ENCODE data around the gene IL11.

Gene IL11

DNA sequence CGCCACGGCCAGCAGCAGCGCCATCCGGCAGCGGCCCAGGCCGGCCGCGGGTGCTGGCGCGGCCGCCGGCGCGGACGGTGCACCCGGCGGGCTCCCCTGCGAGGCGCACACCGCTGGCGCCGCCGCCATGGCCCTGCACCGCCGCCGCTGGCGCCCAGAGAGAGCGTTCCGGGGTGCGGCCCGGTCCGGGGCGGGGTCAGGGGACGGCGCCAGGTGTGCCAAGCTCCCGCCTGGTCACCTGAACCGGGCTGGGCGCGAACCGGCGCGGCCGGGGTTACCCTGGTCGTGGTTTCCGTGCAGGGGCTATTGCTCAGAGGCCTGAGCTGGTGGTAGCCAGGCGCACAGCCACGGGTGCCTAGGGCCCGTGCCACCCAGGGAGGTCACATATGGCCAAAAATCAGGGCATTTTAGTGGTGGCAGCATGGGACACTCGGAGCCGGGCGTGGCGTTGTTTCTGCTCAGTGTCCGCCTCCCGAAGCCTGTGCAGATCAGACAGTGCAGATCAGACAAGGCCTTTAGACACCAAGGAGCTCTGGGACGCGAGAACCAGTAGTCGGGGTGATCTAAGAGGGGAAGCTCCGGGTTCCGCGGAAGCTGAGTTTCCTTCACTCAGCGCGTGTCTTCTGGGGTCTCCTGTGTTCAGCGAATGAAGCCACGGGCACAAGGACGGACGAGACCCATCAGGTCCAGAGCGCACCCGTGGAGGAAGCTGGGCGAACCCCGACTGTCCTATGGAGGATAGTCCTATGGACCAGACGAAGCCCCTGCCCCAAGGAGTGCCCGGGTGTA, 14.1 kb upstream of the IL11 start, which contains the start of gene TMEM238:
TMEM238 (minus strand) TSS at position 162 of the 789 bp plus-strand sequence; CDS start at position 129, 33 bp downstream.
- TF ChIP-seq GATA3 (IDR thresholded peaks at IDR 0.05; ENCODE audit: low read depth, low read length) (no peak), GATA2 (IDR thresholded peaks at IDR 0.05; ENCODE audit: low read depth, low read length) (no peak)

DNA sequence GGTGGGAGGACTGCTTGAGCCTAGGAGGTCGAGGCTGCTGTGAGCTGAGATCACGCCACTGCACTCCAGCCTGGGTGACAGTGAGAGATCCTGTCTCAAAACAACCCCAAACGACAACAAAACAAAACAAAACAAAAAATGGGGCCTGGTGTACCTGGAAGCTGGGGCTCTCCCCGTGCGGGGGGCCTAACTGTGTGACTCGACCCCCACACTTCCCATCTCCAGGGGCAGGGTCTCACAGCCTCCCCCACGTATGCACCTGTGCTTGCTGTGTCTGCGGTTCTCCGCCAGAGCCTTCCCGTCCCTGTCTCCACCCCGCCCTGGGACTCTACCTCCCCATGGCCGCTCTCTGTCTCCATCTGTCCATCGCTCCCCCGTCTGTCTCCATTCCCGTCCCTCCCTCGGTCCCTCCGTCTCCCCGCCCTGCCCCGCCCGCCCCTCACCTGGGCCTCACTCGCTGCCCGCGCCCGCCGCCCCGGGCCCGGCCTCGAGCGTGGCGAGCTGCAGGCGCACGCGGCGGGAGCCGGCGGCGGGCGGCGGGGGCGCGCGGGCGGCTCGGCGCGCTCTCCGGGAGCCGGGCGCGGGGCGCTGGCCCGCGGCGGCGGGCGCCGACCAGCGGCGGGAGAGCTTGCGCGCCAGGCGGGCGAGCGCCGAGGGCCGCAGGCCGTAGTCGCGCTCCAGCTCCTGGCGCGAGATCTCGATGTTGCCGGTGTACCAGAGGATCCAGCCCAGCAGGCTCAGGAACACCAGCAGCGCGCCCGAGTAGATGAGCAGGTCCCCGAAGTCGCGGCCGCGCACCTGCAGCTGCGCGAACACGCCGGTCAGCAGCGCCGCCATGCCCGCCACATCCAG, 13.2 kb upstream of the IL11 start:
- TF ChIP-seq GATA2 (IDR thresholded peaks at IDR 0.05; ENCODE audit: low read depth, low read length) (no peak), GATA3 (IDR thresholded peaks at IDR 0.05; ENCODE audit: low read depth, low read length) (no peak)

DNA sequence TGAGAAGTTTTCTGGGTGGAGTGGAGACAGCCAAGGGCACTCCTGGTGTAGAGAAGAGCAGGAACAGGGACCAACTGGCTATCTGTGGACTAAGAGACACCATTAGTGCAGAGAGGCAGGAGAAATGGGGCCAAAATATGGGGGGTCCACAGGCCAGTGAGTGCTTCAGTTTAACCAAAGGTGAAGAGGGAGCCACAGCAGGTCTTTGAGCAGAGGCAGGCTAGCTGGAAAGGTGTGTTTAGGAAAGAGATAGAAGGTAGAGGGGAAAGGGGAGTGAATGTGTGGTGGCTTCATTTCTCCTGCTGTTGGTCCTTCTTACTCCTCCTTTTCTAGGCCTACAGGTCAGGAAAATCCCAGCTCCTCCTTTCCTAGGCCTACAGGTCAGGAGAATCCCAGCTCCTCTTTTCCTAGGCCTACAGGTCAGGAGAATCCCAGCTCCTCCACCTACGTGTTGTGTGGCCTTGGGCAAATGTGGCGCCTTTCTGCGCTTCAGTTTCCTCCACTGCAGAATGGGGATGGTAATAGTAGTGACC, 12.3 kb upstream of the IL11 start:
- TF ChIP-seq GATA3 (IDR thresholded peaks at IDR 0.05; ENCODE audit: low read depth, low read length) (no peak), GATA2 (IDR thresholded peaks at IDR 0.05; ENCODE audit: low read depth, low read length) (no peak)

DNA sequence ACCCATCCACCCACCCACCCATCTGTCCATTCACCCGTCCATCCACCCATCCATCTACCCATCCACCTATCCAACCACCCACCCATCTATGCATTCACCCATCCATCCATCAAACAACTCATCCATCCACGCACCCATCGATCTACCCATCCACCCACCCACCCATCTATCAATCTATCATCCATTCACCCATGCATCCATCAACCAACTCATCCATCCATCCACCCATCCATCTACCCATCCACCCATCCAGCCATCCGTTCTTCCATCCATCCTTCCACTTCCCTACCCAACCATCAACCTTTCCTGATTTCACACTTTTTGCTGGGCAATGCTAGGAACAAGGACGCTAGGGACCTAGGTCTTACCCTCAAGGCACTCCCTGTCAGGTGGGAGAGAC, 11.8 kb upstream of the IL11 start:
- TF ChIP-seq GATA2 (IDR thresholded peaks at IDR 0.05; ENCODE audit: low read depth, low read length): no peak
- TF ChIP-seq GATA3 (IDR thresholded peaks at IDR 0.05; ENCODE audit: low read depth, low read length): no peak

DNA sequence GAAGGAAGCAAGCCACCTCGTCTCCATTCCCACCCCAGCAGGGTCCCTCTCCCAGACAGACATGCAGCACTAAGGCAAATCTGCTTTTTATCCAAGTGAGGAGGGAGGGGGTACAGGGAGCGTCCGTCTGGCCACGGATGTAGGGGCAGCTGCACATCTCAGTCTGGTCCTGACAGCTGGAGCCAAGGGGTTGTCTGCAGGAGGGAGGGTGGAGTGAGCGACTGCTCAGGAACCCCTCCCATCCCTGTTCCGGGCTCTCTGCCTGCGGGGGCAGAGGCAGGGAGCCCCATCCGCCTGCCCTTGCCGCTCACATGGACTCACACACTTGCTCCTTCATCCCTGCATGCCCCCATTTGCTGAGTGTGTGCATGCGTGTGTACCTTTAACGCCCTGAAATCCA, 8.9 kb upstream of the IL11 start:
- TF ChIP-seq GATA2 (IDR thresholded peaks at IDR 0.05; ENCODE audit: low read depth, low read length) (no peak), GATA3 (IDR thresholded peaks at IDR 0.05; ENCODE audit: low read depth, low read length) (no peak)

DNA sequence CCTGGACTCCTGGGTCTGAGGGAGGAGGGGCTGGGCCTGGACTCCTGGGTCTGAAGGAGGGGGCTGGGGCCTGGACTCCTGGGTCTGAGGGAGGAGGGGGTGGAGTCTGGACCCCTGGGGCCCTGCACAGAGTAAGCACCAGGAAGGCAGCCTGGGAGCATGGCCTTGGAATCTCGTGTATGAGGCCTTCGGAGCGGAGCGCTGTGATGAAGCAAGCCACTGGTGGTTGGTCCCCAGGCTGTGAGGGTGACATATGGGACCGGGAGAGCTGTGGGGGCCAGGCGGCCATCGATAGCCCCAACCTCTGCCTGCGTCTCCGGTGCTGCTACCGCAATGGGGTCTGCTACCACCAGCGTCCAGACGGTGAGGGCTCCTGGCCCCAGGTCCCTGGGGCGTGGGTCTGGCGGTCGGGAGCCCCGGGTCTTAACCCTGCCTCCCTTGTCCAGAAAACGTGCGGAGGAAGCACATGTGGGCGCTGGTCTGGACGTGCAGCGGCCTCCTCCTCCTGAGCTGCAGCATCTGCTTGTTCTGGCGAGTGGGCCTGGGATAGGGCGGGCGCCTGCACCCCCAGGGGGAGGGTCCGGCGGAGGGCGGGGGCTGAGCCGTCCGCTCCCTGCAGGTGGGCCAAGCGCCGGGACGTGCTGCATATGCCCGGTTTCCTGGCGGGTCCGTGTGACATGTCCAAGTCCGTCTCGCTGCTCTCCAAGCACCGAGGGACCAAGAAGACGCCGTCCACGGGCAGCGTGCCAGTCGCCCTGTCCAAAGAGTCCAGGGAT, 7.3 kb upstream of the IL11 start:
- no peak for TF ChIP-seq GATA3 (IDR thresholded peaks at IDR 0.05; ENCODE audit: low read depth, low read length)
- no peak for TF ChIP-seq GATA2 (IDR thresholded peaks at IDR 0.05; ENCODE audit: low read depth, low read length)

DNA sequence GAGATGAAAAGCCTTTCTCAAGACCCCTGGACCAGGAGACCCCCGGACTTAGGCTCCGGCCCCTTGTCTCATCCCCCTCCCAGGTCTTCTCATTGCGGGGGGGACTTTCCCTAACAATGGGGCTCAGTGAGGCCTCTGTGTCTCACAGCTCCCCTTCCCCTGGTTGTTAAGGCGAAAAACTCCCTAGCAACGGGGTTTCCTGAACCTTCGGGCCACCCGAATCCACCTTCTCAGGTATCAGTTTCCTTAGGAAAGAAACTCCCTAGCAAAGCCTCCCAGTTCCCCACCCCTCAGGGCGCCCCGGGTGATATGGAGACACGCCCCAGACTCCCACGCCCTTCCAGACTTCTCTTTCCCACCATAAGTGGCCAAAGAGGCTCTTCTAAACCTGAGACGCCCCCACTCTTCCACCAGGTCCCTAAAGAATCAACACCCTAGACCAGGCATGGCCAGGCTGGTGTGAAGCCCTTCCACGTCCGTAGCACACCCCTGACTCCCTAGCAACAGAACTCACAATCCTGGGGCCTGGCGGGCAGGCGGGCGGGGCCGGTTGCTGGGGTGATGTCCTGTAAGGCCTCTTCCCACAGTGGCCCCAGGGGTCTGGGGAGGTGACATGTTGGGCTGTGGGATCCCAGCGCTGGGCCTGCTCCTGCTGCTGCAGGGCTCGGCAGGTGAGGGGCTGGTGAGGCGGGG, 6.1 kb upstream of the IL11 start, which contains the start of gene TMEM190:
TMEM190 (plus strand) TSS at position 586 of the 693 bp plus-strand sequence; CDS start at position 614, 28 bp downstream.
- no peak for TF ChIP-seq GATA2 (IDR thresholded peaks at IDR 0.05; ENCODE audit: low read depth, low read length)
- TF ChIP-seq GATA3 (IDR thresholded peaks at IDR 0.05; ENCODE audit: low read depth, low read length): no peak

DNA sequence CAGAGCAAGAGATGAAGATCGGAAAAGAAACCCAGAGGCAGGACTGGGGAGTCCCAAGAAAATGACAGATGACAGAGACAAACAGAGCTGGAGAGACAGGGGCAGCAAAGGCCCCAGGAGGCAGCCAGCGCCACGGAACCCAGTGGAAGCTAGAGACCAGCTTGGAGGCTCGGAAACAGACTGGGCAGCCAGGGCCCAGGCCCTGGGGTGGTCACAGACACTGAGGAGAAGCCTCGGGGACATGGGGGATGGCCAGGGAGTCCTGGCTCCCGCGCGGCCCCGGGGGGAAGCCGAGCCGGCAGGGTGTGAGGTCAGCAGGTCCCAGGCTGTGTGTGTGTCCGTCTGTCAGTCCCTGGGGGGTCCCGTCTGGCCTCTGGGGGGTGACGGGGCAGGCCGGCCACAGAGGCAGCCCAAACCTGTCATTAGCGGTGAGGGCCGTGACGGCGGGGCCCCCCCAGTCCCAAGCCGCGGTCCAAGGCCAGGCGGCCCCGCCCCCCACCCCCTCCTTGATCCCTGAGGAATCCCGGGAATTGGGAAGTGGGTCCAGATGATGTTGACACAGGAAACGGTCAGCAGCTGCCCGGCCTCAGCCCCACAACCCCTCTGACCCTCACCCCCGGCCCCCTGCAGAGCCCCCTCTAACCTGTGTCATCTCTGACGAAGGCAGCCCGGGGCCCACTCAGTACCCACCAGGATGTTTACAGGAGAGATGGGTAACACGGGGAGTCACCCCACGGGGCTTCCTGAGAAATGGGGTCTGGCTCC, 3.9 kb upstream of the IL11 start:
- TF ChIP-seq GATA2 (IDR thresholded peaks at IDR 0.05; ENCODE audit: low read depth, low read length): no peak
- no peak for TF ChIP-seq GATA3 (IDR thresholded peaks at IDR 0.05; ENCODE audit: low read depth, low read length)

DNA sequence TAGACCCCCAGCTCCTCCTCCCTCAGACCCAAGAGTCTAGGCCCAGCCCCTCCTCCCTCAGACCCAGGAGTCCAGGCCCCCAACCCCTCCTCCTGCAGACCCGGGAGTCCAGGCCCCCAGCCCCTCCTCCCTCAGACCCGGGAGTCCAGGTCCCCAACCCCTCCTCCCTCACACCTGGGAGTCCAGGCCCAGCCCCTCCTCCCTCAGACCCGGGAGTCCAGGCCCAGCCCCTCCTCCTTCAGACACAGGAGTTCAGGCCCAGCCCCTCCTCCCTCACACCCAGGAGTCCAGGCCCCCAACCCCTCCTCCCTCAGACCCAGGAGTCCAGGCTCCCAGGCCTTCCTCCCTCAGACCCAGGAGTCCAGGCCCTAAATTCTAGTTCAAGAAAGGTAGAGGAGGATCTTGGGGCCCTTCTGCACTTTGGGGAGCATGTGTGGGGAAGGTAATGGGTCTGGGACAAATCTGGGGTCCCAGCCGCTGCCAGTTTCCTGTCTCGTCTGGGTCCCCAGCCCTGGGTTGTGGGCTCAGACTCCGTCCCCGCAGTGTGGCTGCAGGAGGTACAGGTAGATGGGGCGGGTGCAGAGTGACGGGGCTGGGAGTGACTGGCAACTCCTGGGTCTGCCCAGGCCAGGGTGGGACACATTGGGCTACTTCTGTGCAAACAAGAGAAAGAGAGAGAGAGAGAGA, 3.2 kb upstream of the IL11 start:
- TF ChIP-seq GATA3 (IDR thresholded peaks at IDR 0.05; ENCODE audit: low read depth, low read length) (no peak), GATA2 (IDR thresholded peaks at IDR 0.05; ENCODE audit: low read depth, low read length) (no peak)

DNA sequence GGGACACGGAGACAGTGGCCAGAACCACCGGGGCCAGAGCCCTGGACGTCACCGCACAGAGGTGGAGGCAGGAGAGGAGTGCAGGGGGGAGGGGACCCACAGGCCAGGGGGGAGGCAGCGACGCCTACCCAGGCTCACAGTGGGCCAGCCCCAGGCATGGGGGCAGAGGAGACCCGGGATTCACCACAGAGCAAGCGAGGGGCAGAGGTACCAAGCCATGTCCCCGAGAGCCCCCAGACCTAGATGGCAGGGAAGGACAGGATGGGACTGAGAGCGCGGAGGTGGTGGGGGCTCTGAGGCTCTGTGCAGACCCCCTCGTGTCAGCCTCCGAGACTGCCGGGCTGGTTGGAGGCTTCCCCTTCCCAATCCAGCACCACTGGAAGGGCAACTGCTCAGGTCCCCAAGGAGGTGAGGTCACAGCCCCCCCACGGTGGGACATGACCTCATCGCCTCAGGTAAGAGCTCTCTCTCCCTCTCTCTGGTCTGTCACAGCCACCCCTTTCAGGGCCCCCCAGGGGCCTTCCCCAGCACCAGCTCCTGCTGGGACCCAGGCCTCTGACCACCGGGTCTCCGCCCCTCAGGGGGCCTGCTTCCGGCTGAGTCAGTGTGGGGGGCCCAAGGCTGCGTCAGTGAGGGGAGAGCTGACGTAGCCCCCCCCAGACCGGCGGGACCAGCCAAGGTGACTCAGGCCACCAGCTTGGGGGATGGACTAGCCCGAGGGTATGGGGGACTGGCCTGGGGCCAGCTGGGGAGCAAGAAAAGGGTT, 2.2 kb upstream of the IL11 start:
- TF ChIP-seq GATA3 (IDR thresholded peaks at IDR 0.05; ENCODE audit: low read depth, low read length) (no peak), GATA2 (IDR thresholded peaks at IDR 0.05; ENCODE audit: low read depth, low read length) (no peak)

DNA sequence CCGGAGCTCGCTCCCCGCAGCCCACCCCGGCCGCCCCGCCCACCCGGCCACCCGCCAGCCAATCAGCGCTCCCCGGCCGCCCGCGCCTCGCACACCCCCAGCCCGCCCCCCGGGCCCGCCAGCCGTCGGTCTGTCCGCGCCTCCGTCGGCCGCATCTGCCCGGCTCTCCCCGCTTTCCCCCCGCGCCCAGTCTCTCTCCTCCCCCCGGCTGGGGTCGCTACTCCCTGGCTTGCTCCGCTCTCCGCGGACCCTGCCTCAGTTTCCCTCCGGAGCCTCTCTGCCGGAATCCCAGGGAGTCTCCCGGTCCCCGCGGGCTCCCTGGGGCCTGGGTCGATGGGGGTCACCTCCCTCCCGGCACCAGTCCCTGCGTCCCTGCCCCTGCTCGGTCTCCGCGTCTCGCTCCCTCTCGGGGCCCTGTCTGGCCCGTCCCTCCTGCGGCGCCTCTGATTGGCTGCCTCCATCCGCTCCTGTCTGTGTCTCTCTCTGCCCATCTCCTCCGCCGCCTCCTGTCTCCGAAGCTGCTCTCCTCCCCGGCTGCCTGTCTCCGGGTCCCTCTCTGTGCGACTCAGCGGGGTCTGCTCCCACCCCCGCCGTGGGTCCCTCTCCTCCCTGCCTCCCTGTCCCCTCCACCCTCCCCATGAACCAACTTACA, 484 bp downstream of the IL11 start:
- TF ChIP-seq GATA2 (IDR thresholded peaks at IDR 0.05; ENCODE audit: low read depth, low read length): no peak
- no peak for TF ChIP-seq GATA3 (IDR thresholded peaks at IDR 0.05; ENCODE audit: low read depth, low read length)

All from SH-SY5Y (cell line).